IPS-20b (cell line): Measurements from ENCODE around the gene CPEB1.
A peak's percentile ranks its signal among the peaks of the same experiment; 100 is the strongest.
"Not testable (repeated sequence)": the region's sequence is repeated elsewhere in the genome, so short reads cannot be mapped to it uniquely, and the experiment has no call there.

Experiments used
- H3K27ac ChIP-seq: one replicate; pipeline ENCODE4 v1.5.1; 2013; ENCODE audit warnings: low read length
- H3K27me3 ChIP-seq: 2 replicates; pipeline ENCODE4 v1.6.1; 2013; ENCODE audit warnings: mild to moderate bottlenecking, low read length, inconsistent platforms; ENCODE audit not compliant: insufficient read depth
- H3K36me3 ChIP-seq: 2 replicates; pipeline ENCODE4 v1.6.1; 2013; ENCODE audit warnings: low read depth, mild to moderate bottlenecking, inconsistent platforms, low read length, moderate library complexity; ENCODE audit not compliant: insufficient read depth
- H3K4me1 ChIP-seq: 2 replicates; pipeline ENCODE4 v1.6.1; 2013; ENCODE audit warnings: mild to moderate bottlenecking, control low read depth, inconsistent platforms, low read length, moderate library complexity; ENCODE audit not compliant: insufficient read depth
- H3K4me3 ChIP-seq: 2 replicates; pipeline ENCODE4 v1.5.1; 2013; ENCODE audit warnings: mild to moderate bottlenecking, low read length, inconsistent platforms
- H3K9ac ChIP-seq: 2 replicates; pipeline ENCODE4 v1.6.1; 2013; ENCODE audit warnings: low read depth, mild to moderate bottlenecking, inconsistent platforms, low read length, moderate library complexity
- H3K9me3 ChIP-seq: 2 replicates; pipeline ENCODE4 v1.6.1; 2013; ENCODE audit warnings: mild to moderate bottlenecking, low read depth, low read length, inconsistent platforms; ENCODE audit not compliant: insufficient read depth

Gene CPEB1

DNA sequence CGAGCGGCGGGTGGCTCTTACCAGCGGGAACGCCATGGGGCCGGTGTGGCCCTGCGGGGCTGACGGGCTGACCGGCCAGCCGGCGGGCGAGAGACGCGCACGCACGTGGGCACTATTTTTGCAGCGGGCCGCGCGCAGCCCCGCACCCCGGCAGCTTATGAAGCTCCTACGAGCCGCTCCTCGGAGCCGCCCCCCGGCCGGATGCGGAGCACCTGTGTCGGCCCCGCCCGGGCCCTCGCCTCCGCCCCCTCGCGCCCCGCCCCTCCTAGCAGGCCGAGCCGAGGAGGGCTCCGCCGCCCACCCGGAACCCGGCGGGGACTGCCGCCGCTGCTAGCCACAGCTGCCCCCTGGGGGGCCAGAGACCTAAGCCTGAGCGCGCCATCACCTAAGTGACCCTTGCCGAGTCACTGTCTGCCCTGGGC lies 683 bp upstream of the CPEB1 start:
- H3K9ac ChIP-seq: no peak overlapping the region
- no peaks in the 10 kb centered on the region for H3K36me3 ChIP-seq
- no peak overlapping the region for H3K27ac ChIP-seq
- no peaks in the 10 kb centered on the region; the same call in 1 of the 2 replicates for H3K9me3 ChIP-seq
- H3K27me3 ChIP-seq: peaks cover 78% of the 10 kb centered on the region
- peaks cover 4% of the 10 kb centered on the region; the same call in 1 of the 2 replicates for H3K4me1 ChIP-seq
- H3K4me3 ChIP-seq: peak overlapping the region; percentile 63; the same call in 1 of the 2 replicates

DNA sequence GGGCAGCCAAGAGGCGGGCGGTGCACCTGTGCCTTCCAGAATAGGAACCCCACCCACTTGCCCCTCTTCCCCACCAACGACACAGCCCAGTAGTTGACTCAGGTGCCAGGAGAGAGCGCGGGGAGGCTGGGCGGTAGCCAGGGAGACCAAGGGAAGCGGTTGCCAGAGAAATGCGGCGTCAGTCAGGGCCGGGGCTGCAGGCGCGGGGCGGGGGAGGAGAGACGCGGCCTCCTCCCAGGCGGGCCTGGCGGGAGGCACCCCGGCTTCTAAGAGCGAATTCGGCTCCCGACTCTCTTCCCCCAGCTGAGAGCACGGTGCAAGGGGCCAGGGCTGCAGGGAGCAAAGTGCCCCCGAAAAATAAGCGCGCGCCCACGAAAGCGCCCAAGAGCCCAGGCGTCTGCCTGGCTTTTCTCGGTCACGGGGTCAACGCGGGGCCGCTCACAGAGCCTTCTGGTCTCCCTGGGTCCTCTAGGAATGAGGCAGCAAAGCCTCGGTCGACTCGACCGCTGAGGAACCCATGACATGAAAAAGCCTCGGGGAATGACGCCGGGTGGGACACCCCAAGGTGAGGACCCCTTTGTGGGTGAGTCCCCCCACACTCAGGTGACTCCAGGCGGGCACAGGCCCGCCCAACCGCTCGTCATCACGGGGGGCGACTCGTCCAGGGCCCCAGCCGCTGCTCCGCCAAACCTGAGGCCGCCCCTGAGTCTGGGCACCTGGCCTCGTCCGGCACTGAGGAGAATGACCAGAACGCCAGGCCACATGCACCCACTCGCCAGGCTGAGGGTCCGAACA lies 716 bp downstream of the CPEB1 start:
- no peak overlapping the region for H3K9ac ChIP-seq
- H3K27me3 ChIP-seq: peaks cover 89% of the 10 kb centered on the region
- H3K4me3 ChIP-seq: peak overlapping the region; percentile 43; the same call in 1 of the 2 replicates

DNA sequence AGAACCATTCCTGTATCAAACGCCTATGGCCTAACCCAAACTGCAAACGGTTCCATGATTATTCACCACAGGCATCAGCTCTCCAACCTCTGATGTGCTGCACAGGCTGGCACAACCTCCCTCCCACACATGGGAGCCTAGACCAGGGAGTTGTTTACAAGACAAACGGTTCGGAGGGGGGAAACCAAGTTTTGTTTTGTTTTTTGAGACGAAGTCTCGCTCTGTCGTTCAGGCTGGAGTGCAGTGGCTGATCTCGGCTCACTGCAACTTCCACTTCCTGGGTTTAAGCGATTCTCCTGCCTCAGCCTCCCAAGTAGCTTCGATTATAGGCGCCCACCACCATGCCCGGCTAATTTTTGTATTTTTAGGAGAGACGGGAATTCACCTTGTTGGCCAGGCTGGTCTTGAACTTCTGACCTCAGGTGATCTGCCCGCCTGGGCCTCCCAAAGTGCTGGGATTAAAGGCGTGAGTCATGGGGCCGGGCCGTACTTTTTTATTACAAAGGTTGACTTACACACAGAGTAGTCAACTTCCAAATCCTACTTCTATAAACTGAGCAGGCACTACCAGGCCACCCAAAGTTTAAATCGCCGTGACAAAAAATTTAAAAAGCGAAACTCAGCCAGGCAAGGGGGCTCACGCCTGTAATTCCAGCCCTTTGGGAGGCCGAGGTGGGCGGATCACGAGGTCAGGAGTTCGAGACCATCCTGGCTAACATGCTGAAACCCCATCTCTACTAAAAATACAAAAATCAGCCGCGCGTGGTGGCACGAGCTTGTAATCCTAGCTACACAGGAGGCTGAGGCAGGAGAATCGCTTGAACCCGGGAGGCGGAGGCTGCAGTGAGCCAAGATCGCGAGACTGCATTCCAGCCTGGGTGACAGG lies 2.0 kb downstream of the CPEB1 start:
- H3K9ac ChIP-seq, H3K9me3 ChIP-seq, H3K4me1 ChIP-seq, H3K27ac ChIP-seq, H3K36me3 ChIP-seq, H3K4me3 ChIP-seq: not testable (repeated sequence)
- peaks cover 95% of the 10 kb centered on the region for H3K27me3 ChIP-seq

More for the DNA sequence above, 716 bp downstream of the CPEB1 start:
- Histone ChIP-seq H3K9me3 (no peaks in the 10 kb centered on the region; the same call in 1 of the 2 replicates), H3K36me3 (no peaks in the 10 kb centered on the region), H3K27ac (no peak overlapping the region), H3K4me1 (peaks cover 4% of the 10 kb centered on the region; the same call in 1 of the 2 replicates)

DNA sequence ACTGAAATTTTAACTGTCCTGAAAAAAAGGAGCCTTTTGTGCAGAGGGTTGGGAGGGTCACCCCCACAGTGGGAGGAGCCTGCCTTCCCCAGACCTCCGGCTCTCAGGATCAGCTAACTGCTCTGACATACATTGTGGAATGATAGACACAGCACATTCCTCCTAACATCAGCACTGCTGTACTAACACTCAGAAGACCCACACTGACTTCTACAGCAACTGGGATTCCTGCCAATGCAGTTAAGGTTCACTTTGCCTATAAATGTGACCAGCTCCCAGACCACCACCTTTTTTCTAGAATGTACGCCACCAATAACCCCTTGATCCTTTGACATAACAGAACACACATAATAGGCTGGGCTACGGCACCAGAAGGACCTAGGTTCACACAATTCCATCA lies 3.2 kb downstream of the CPEB1 start:
- no peak overlapping the region for H3K9ac ChIP-seq
- H3K27ac ChIP-seq: no peak overlapping the region
- no peak overlapping the region for H3K4me3 ChIP-seq
- peaks cover 95% of the 10 kb centered on the region for H3K27me3 ChIP-seq
- H3K36me3 ChIP-seq: no peaks in the 10 kb centered on the region
- peaks cover 4% of the 10 kb centered on the region; the same call in 1 of the 2 replicates for H3K4me1 ChIP-seq
- no peaks in the 10 kb centered on the region; the same call in 1 of the 2 replicates for H3K9me3 ChIP-seq

DNA sequence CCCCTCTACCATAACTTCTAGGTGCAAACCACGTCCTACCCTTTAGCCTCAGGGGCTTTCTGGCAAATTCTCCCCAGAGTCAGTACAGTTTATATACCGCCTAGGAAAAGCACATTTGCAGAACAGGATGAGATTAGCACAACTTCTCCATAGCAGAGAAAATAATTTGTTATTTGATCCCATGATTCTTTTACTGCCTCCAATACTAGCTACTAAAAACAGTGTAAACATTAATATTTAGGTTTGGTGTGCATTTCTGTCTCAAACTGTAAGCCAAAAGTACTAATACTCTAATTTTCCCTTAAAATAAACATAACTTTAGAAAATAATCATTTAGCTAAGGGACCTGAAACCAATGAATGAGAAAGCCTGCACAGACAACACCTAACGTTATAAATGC lies 4.5 kb downstream of the CPEB1 start:
- no peaks in the 10 kb centered on the region for H3K36me3 ChIP-seq
- no peak overlapping the region for H3K9ac ChIP-seq
- peaks cover 4% of the 10 kb centered on the region; the same call in 1 of the 2 replicates for H3K4me1 ChIP-seq
- no peak overlapping the region for H3K27ac ChIP-seq
- H3K4me3 ChIP-seq: no peak overlapping the region
- no peaks in the 10 kb centered on the region; the same call in 1 of the 2 replicates for H3K9me3 ChIP-seq
- H3K27me3 ChIP-seq: peaks cover 91% of the 10 kb centered on the region

DNA sequence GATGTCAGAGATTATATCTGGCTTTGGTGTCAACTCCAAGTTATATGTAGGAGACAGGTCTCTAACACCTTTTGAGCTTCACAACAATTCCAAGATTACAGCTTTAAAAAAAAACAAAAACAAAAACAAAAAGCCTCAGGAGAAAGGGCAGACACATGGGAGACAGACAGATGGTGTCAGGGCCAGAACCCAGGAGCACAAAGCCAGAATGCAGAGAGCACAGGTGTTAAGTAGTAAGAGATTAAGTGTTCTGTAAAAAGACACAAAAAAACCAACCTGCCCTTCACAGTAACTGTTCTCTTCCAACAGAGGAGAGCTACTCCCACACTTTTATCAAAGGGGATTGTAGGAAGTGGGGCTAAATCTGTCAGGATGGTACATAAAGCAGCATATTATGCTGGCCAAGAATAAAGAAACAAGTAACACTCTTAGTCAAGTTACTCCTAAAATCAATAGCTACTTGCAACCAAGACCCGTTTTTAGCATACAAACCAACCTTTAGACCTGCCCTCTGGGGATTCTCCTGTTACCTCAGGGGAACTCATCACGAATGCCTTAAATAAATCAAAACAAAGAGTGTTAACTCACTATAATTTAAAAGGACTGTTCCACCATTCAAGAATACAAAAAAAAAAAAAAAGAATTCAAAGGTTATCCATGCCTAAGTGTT lies 5.9 kb downstream of the CPEB1 start:
- Histone ChIP-seq H3K27me3 (peaks cover 90% of the 10 kb centered on the region), H3K9me3 (no peaks in the 10 kb centered on the region), H3K36me3 (no peaks in the 10 kb centered on the region), H3K27ac (no peak overlapping the region), H3K9ac (no peak overlapping the region), H3K4me1 (peaks cover 4% of the 10 kb centered on the region; the same call in 1 of the 2 replicates), H3K4me3 (no peak overlapping the region)

DNA sequence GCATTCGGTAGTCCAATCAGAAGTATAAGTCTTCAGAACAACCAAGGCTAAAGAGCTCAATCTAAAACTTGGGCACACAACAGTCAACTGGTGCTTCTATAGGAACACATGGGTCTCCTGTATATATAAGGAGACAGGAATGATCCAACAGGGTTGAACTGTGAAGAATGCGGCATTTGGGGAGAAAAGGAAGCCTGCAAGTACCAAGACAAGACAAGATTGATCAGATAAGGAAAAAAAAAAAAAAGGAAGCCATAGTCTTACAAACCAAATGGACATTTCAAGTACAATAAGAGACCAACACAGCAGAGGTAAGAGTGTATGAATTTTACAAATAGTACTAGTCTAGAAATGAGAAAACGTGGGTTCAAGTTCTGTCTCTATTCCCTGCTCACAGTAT lies 6.5 kb downstream of the CPEB1 start:
- Histone ChIP-seq H3K4me3 (no peak overlapping the region), H3K4me1 (no peaks in the 10 kb centered on the region), H3K36me3 (no peaks in the 10 kb centered on the region), H3K9me3 (no peaks in the 10 kb centered on the region), H3K27me3 (peaks cover 90% of the 10 kb centered on the region), H3K27ac (no peak overlapping the region), H3K9ac (no peak overlapping the region)

DNA sequence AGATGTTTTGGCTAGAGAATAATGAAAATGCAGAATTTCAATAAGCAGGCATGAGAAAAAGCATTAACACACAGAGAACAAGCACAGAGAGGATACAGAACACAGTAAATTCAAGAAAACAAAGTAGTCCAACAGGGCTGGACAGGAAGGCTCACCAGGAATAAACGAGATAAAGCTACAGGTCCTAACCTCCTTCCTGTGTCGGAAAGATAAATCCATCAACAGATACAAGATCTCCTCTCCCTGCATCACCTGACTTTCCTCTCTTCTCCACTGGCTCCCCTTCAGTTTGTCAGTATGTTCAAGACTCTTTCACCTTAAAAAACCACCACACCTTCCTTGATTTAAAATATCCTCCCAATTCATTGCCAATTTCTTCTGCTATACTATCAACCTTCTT lies 11.4 kb downstream of the CPEB1 start:
- H3K4me3 ChIP-seq: no peak overlapping the region
- H3K27ac ChIP-seq: no peak overlapping the region
- H3K9ac ChIP-seq: no peak overlapping the region
- H3K36me3 ChIP-seq: no peaks in the 10 kb centered on the region
- no peaks in the 10 kb centered on the region for H3K4me1 ChIP-seq
- peaks cover 52% of the 10 kb centered on the region for H3K27me3 ChIP-seq
- H3K9me3 ChIP-seq: no peaks in the 10 kb centered on the region

DNA sequence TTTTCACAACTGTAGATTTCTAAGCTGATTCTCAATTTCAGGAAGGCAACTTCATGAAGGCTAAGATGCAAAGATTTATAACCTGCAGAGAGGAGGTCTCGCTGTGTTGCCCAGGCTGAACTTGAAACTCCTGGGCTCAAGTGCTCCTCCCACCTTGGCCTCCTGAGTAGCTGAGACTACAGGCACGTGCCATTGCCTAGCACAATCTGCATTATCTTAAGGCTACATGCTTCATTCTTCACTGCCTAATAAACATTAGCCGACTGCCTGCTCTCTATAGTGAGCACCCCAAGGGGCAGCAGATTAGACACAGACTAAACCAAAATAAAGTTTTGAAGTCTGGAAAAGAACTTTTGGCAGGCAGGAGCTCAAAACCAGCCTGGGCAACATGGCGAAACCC lies 17.1 kb downstream of the CPEB1 start:
- Histone ChIP-seq H3K9ac (no peak overlapping the region), H3K27me3 (no peaks in the 10 kb centered on the region), H3K9me3 (no peaks in the 10 kb centered on the region), H3K27ac (no peak overlapping the region), H3K4me3 (no peak overlapping the region), H3K4me1 (no peaks in the 10 kb centered on the region), H3K36me3 (no peaks in the 10 kb centered on the region)

DNA sequence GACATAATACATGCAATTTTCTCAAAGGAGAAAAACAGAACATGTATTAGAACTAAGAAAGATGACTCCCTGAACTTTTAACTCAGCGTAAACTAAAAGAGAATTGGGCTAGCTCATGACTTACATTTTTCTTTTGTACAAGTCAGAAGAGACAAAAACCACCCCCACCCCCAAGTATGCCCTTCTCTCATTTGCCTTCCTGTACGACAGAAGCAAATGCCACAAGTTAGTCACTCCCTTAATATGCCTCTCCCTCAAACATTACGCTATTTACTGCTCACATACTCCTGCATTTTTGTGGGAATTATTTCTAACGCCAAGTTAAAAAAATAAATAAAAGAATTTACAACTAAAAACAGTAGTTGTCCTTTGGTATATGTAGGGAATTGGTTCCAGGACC lies 22.0 kb downstream of the CPEB1 start:
- no peaks in the 10 kb centered on the region for H3K36me3 ChIP-seq
- H3K9me3 ChIP-seq: no peaks in the 10 kb centered on the region
- no peak overlapping the region for H3K4me3 ChIP-seq
- no peaks in the 10 kb centered on the region for H3K4me1 ChIP-seq
- H3K9ac ChIP-seq: no peak overlapping the region
- no peak overlapping the region for H3K27ac ChIP-seq
- H3K27me3 ChIP-seq: no peaks in the 10 kb centered on the region

DNA sequence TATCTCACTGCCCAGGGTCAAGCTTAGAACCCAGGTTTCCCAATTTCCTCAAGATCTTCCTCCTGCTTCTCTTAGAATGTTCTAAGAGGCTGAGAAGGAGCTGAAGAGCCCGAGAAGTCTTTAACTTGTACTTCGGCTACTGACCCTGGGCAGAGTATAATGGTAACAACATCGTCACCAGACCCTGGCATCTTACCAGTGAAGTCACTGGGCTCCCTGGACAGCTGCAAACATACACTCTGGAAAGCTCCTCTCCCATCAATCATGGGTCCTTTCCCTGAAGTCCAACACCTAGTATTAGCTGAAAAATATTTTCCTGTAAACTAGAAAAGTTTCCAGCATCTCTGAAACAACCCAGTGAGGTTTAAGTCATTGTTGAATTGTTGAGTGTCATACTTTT lies 22.7 kb downstream of the CPEB1 start:
- Histone ChIP-seq H3K4me1 (no peaks in the 10 kb centered on the region), H3K27ac (no peak overlapping the region), H3K9me3 (no peaks in the 10 kb centered on the region), H3K9ac (no peak overlapping the region), H3K36me3 (no peaks in the 10 kb centered on the region), H3K27me3 (no peaks in the 10 kb centered on the region), H3K4me3 (no peak overlapping the region)
